ENCODE data around the gene IRS2.
"Not testable (repeated sequence)": the region's sequence is repeated elsewhere in the genome, so short reads cannot be mapped to it uniquely, and the experiment has no call there.

Gene IRS2

GRCh38 chr13:109786457-109787134 lies at the start of gene IRS2:
Gene IRS2, minus strand, starts transcription at chr13:109786583. Its CDS starts 530 bp downstream, at chr13:109786053.
- DNase-seq (ENCODE audit: low read depth) = peak; percentile 86

- DNase-seq (ENCODE audit: low read depth) = no peak
Measured at GRCh38 chr13:109834973-109835720, 48.8 kb upstream of the IRS2 start.

- no peak for DNase-seq (ENCODE audit: low read depth)
Measured at GRCh38 chr13:109833940-109834339, 47.6 kb upstream of the IRS2 start.

- DNase-seq (ENCODE audit: low read depth) = no peak
Measured at GRCh38 chr13:109833071-109833470, 46.7 kb upstream of the IRS2 start.

GRCh38 chr13:109828591-109829316 lies 42.4 kb upstream of the IRS2 start:
- DNase-seq (ENCODE audit: low read depth) = not testable (repeated sequence)

- not testable (repeated sequence) for DNase-seq (ENCODE audit: low read depth)
Measured at GRCh38 chr13:109823201-109823600, 36.8 kb upstream of the IRS2 start.

GRCh38 chr13:109821103-109821502 lies 34.7 kb upstream of the IRS2 start:
- no peak for DNase-seq (ENCODE audit: low read depth)

GRCh38 chr13:109819874-109820273 lies 33.5 kb upstream of the IRS2 start:
- no peak for DNase-seq (ENCODE audit: low read depth)

GRCh38 chr13:109818886-109819285 lies 32.5 kb upstream of the IRS2 start:
- DNase-seq (ENCODE audit: low read depth) = no peak

- no peak for DNase-seq (ENCODE audit: low read depth)
Measured at GRCh38 chr13:109817591-109818535, 31.5 kb upstream of the IRS2 start.

GRCh38 chr13:109816808-109817203 lies 30.4 kb upstream of the IRS2 start:
- no peak for DNase-seq (ENCODE audit: low read depth)

GRCh38 chr13:109816112-109816807 lies 29.9 kb upstream of the IRS2 start:
- no peak for DNase-seq (ENCODE audit: low read depth)

GRCh38 chr13:109815651-109816050 lies 29.3 kb upstream of the IRS2 start:
- DNase-seq (ENCODE audit: low read depth) = no peak

GRCh38 chr13:109813663-109814062 lies 27.3 kb upstream of the IRS2 start:
- DNase-seq (ENCODE audit: low read depth) = no peak

- DNase-seq (ENCODE audit: low read depth) = no peak
Measured at GRCh38 chr13:109812382-109812781, 26.0 kb upstream of the IRS2 start.

GRCh38 chr13:109810761-109811510 lies 24.6 kb upstream of the IRS2 start:
- no peak for DNase-seq (ENCODE audit: low read depth)

GRCh38 chr13:109809216-109809932 lies 23.0 kb upstream of the IRS2 start:
- DNase-seq (ENCODE audit: low read depth) = no peak

- DNase-seq (ENCODE audit: low read depth) = no peak
Measured at GRCh38 chr13:109807345-109807744, 21.0 kb upstream of the IRS2 start.

GRCh38 chr13:109804654-109805053 lies 18.3 kb upstream of the IRS2 start:
- no peak for DNase-seq (ENCODE audit: low read depth)

GRCh38 chr13:109803825-109804224 lies 17.4 kb upstream of the IRS2 start:
- no peak for DNase-seq (ENCODE audit: low read depth)
